Superior temporal gyrus (tissue), 1 donor: ENCODE measurements around the gene MRC2.

Experiments used
- DNase-seq: peaks from one replicate; pipeline ENCODE4 v3.0.0-alpha.2; 2016; ENCODE audit errors: extremely low spot score

Gene MRC2

GRCh38 chr17:62631936-62632924 lies 4.8 kb downstream of the MRC2 start:
- no peak for DNase-seq

GRCh38 chr17:62637809-62638208 lies 10.3 kb downstream of the MRC2 start:
- DNase-seq, result no peak

- no peak for DNase-seq
Observed at GRCh38 chr17:62641153-62641552, 13.7 kb downstream of the MRC2 start.

- DNase-seq, result no peak
Observed at GRCh38 chr17:62641951-62642350, 14.5 kb downstream of the MRC2 start.

- DNase-seq, result no peak
Observed at GRCh38 chr17:62643496-62643895, 16.0 kb downstream of the MRC2 start.

GRCh38 chr17:62644487-62645173 lies 17.2 kb downstream of the MRC2 start:
- DNase-seq, result no peak

GRCh38 chr17:62648251-62648955 lies 20.9 kb downstream of the MRC2 start:
- no peak for DNase-seq

- DNase-seq, result no peak
Observed at GRCh38 chr17:62648956-62649294, 21.5 kb downstream of the MRC2 start.

GRCh38 chr17:62649570-62649969 lies 22.1 kb downstream of the MRC2 start:
- DNase-seq, result no peak

- no peak for DNase-seq
Observed at GRCh38 chr17:62650587-62650986, 23.1 kb downstream of the MRC2 start.

- no peak for DNase-seq
Observed at GRCh38 chr17:62652251-62653001, 25.0 kb downstream of the MRC2 start.

GRCh38 chr17:62653002-62653825 lies 25.7 kb downstream of the MRC2 start:
- no peak for DNase-seq

- DNase-seq, result no peak
Observed at GRCh38 chr17:62653826-62654761, 26.6 kb downstream of the MRC2 start.

GRCh38 chr17:62655656-62656055 lies 28.2 kb downstream of the MRC2 start:
- no peak for DNase-seq

- no peak for DNase-seq
Observed at GRCh38 chr17:62656446-62656845, 29.0 kb downstream of the MRC2 start.

- no peak for DNase-seq
Observed at GRCh38 chr17:62657145-62657665, 29.7 kb downstream of the MRC2 start.

GRCh38 chr17:62657690-62658089 lies 30.2 kb downstream of the MRC2 start:
- no peak for DNase-seq

- no peak for DNase-seq
Observed at GRCh38 chr17:62658136-62658920, 30.9 kb downstream of the MRC2 start.
